ENCODE data around the gene ITGA11.

- no peak for TF ChIP-seq GATA3 (IDR thresholded peaks at IDR 0.05; ENCODE audit: low read depth, low read length)
- no peak for TF ChIP-seq GATA2 (IDR thresholded peaks at IDR 0.05; ENCODE audit: low read depth, low read length)
Measured at GRCh38 chr15:68265081-68265480, 166.9 kb downstream of the ITGA11 start.

Data from SH-SY5Y (cell line).